Tibial nerve (tissue), 4 donors: ENCODE data around the gene B3GAT1.

Source experiments
- EP300 ChIP-seq, 2 donors: sonication (generic); formaldehyde crosslinking; IDR thresholded peaks; one replicate each; pipeline ENCODE4 v1.6.1; 2017; ENCODE audit warnings: antibody characterized with exemption in 2 of 2, mild to moderate bottlenecking in 1 of 2
- POLR2A ChIP-seq, 2 donors: fragments of 450-650 bp; IDR thresholded peaks; one replicate each; pipeline ENCODE4 v1.6.1; 2017; ENCODE audit warnings: antibody characterized with exemption in 2 of 2, mild to moderate bottlenecking in 2 of 2, moderate library complexity in 2 of 2
- TF ChIP-seq, protein P1 (sequence below), 5 experiments: fragments of 200-600 bp in 3 of 5; fragments of 450-650 bp in 2 of 5; sonication (generic) in 3 of 5; IDR thresholded peaks; one replicate each; pipeline ENCODE4 v1.5.1; 2016 to 2019; ENCODE audit warnings: antibody characterized with exemption in 5 of 5, mild to moderate bottlenecking in 3 of 5, moderate library complexity in 2 of 5

DNA sequence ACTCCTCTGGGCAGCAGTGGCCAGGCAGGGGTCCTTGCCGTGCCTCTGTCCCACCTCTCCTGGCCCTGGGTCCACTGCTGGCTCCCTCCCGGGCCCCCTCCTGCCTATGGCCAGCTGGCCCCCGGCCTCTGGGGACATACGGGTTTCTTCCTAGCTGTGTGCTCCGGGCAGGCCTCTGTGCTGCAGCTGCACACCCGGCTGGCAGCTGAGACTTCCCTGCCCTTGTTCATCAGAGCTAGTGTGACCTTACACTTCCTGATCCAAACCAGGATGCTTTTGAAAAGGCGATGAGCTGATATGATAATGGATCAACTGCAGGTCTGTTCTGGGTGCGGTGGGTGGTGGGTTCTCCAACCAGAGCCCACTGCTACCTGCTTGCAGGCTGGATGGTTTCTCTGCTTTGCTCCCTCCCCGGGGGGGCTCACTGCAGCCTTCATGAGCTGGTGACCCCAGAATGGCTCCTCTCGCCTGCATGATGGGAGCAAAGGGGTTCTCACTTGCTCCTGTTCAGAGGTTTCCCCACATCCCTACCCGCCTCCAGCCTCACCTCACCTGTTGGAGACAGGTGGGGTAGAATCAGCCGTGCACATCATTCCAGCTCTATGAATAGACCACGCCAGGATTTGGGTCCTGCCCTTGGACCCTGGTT is 13.3 kb downstream of the B3GAT1 start:
- TF ChIP-seq POLR2A (IDR thresholded peaks at IDR 0.05) = no peak
- TF ChIP-seq, protein P1, sequence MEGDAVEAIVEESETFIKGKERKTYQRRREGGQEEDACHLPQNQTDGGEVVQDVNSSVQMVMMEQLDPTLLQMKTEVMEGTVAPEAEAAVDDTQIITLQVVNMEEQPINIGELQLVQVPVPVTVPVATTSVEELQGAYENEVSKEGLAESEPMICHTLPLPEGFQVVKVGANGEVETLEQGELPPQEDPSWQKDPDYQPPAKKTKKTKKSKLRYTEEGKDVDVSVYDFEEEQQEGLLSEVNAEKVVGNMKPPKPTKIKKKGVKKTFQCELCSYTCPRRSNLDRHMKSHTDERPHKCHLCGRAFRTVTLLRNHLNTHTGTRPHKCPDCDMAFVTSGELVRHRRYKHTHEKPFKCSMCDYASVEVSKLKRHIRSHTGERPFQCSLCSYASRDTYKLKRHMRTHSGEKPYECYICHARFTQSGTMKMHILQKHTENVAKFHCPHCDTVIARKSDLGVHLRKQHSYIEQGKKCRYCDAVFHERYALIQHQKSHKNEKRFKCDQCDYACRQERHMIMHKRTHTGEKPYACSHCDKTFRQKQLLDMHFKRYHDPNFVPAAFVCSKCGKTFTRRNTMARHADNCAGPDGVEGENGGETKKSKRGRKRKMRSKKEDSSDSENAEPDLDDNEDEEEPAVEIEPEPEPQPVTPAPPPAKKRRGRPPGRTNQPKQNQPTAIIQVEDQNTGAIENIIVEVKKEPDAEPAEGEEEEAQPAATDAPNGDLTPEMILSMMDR (IDR thresholded peaks at IDR 0.05) = no peak
- TF ChIP-seq EP300 (IDR thresholded peaks at IDR 0.05) = no peak
